MCF 10A (cell line): ENCODE results near the gene VSTM4. TPM values are rescaled to one million over a fixed set of nuclear protein-coding genes. Genes with fewer than 3 reads are reported as not detected.

Experiments used
- BruUV-seq: library from RNA; stranded (reverse); fragments of 400-500 nt; replicated peaks from 2 replicates; lab custom pipeline; 2021; lab: Mats Ljungman, UMichigan
- CTCF ChIA-PET: fragments of 300-600 bp; sonication (Branson Sonifier 250); formaldehyde crosslinking; extraction: SDS; loops from one replicate; lab custom pipeline; 2021; ENCODE audit warnings: antibody characterized with exemption, inconsistent platforms; lab: Yijun Ruan, JAX
- POLR2A ChIA-PET: fragments of 300-600, 350-650 bp; sonication (Branson Sonifier 250); formaldehyde crosslinking; extraction: SDS; loops from one replicate; lab custom pipeline; 2020; ENCODE audit warnings: antibody characterized with exemption, inconsistent platforms; lab: Yijun Ruan, JAX
- DNase-seq: peaks from one replicate; pipeline ENCODE4 v3.0.0-alpha.2; 2018; ENCODE audit not compliant: unreplicated experiment
- H3K27ac Mint-ChIP-seq: one replicate; pipeline ENCODE4 v1.8.0; 2022; ENCODE audit warnings: mild to moderate bottlenecking, low read depth, mixed read lengths; ENCODE audit not compliant: unreplicated experiment
- H3K27me3 Mint-ChIP-seq: one replicate; pipeline ENCODE4 v1.8.0; 2022; ENCODE audit warnings: mixed read lengths; ENCODE audit not compliant: insufficient read depth, unreplicated experiment
- H3K36me3 Mint-ChIP-seq: one replicate; pipeline ENCODE4 v1.8.0; 2022; ENCODE audit warnings: mild to moderate bottlenecking, moderate library complexity, mixed read lengths; ENCODE audit not compliant: insufficient read depth, unreplicated experiment
- H3K4me1 Mint-ChIP-seq: one replicate; pipeline ENCODE4 v1.8.0; 2022; ENCODE audit warnings: mixed read lengths; ENCODE audit not compliant: insufficient read depth, unreplicated experiment
- H3K4me3 Mint-ChIP-seq: one replicate; pipeline ENCODE4 v1.8.0; 2022; ENCODE audit warnings: mild to moderate bottlenecking, moderate library complexity, mixed read lengths; ENCODE audit not compliant: unreplicated experiment
- H3K9me3 Mint-ChIP-seq: one replicate; pipeline ENCODE4 v1.8.0; 2022; ENCODE audit warnings: mixed read lengths; ENCODE audit not compliant: unreplicated experiment
- CTCF ChIP-seq: fragments of 200-600 bp; IDR thresholded peaks from one replicate; pipeline ENCODE4 v1.8.0; 2022; ENCODE audit warnings: antibody characterized with exemption, mild to moderate bottlenecking; ENCODE audit not compliant: unreplicated experiment
- intact Hi-C: fragments of 100-400 bp; cut with micrococcal nuclease; formaldehyde crosslinking; loops from 2 replicates; pipeline ENCODE4 v1.14.1; 2022
- total RNA-seq: library from RNA; stranded (reverse); gene quantifications from 2 replicates; pipeline ENCODE4 v1.2.3, GENCODE V29; 2022

VSTM4 gene
- total RNA-seq, 1 experiment from 2014 or later = not detected

DNA sequence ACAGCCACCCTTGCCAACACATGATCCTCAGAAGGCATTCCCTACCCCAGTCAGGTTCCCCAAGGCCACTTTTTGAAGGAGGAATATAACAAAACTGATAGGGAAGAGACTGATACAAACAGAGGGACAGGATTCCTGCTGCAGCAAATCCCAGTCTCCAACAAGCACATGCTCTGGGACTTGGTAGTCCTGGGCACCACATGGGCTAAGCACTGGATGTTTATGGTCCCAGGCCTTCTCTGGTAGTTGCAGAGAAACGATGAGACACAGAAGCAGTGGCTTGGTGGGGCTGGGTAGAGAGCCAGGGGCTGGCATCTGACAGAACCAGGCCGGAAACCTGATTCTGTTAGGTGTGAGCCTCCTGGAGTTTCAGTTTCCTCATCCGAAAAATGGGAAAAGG, 3.2 kb downstream of the VSTM4 start:
- no TSS peak for BruUV-seq
- ChIA-PET POLR2A (no interaction called here), CTCF (no interaction called here)
- no peaks in the 10 kb centered on the region for H3K9me3 Mint-ChIP-seq
- H3K4me3 Mint-ChIP-seq = no peak overlapping the region
- TF ChIP-seq CTCF = no peak
- H3K27me3 Mint-ChIP-seq = no peaks in the 10 kb centered on the region
- intact Hi-C loops = no loop called here
- DNase-seq = no peak
- H3K36me3 Mint-ChIP-seq = no peaks in the 10 kb centered on the region
- no peaks in the 10 kb centered on the region for H3K4me1 Mint-ChIP-seq
- H3K27ac Mint-ChIP-seq = no peak overlapping the region

GRCh38 chr10:49111320-49111698, 4.0 kb downstream of the VSTM4 start:
- no peak for DNase-seq
- Mint-ChIP-seq H3K36me3 (no peaks in the 10 kb centered on the region), H3K4me1 (no peaks in the 10 kb centered on the region), H3K27me3 (no peaks in the 10 kb centered on the region), H3K4me3 (no peak overlapping the region), H3K9me3 (no peaks in the 10 kb centered on the region), H3K27ac (no peak overlapping the region)
- intact Hi-C loops = no loop called here
- no TSS peak for BruUV-seq
- CTCF ChIA-PET = no interaction called here
- no peak for TF ChIP-seq CTCF
- POLR2A ChIA-PET = no interaction called here

GRCh38 chr10:49110684-49111319, 4.5 kb downstream of the VSTM4 start:
- CTCF ChIA-PET = no interaction called here
- no peak overlapping the region for H3K27ac Mint-ChIP-seq
- POLR2A ChIA-PET = no interaction called here

DNA sequence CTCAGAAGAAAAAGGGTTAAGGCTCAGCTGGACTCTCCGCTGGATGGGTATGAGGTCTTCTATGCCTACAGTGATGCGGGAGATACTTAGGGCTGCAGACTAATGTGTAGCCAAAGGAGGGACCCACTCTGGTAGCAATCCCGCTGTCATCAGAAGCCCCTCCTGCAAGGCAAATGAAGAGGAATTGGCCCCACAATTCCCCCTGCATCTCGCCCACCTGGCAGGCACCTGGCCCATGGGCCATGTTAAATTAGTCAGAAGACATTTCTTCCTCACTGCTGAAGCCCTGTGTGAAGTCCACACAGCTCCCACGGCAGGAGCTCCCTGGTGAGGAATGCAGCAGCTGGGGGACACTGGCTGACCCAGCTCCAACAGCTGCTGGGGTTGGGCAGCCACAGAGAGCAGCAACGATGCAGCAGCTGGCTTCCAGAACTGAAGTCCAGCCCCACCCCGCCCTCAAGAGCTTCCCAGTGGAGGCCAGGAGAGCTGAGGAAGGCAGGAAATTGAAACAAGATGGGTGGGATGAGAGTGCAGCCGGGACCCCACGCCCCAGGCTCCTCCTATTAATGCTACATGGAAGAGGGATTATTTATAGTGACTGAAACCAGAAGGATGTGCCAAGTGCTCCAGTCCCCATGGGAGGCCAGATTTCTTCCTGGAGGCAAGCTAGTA, 5.5 kb downstream of the VSTM4 start:
- POLR2A ChIA-PET = no interaction called here
- DNase-seq = no peak
- CTCF ChIA-PET = no interaction called here
- intact Hi-C loops = no loop called here
- no peaks in the 10 kb centered on the region for H3K4me1 Mint-ChIP-seq
- no peaks in the 10 kb centered on the region for H3K9me3 Mint-ChIP-seq
- TF ChIP-seq CTCF = no peak
- peaks cover 9% of the 10 kb centered on the region for H3K27me3 Mint-ChIP-seq
- BruUV-seq = no TSS peak
- H3K4me3 Mint-ChIP-seq = no peak overlapping the region
- no peaks in the 10 kb centered on the region for H3K36me3 Mint-ChIP-seq
- H3K27ac Mint-ChIP-seq = no peak overlapping the region

More at GRCh38 chr10:49110684-49111319, 4.5 kb downstream of the VSTM4 start:
- Mint-ChIP-seq H3K36me3 (no peaks in the 10 kb centered on the region), H3K4me3 (no peak overlapping the region), H3K27me3 (no peaks in the 10 kb centered on the region), H3K4me1 (no peaks in the 10 kb centered on the region), H3K9me3 (no peaks in the 10 kb centered on the region)
- DNase-seq = no peak
- intact Hi-C loops = no loop called here
- TF ChIP-seq CTCF = no peak
- BruUV-seq = no TSS peak
